ENCODE results near the gene FNBP1. TPM values are rescaled to one million over a fixed set of nuclear protein-coding genes. Genes with fewer than 3 reads are reported as not detected.
A peak's percentile ranks its signal among the peaks of the same experiment; 100 is the strongest.

FNBP1 gene
- total RNA-seq, 1 experiment from 2014 or later, result 43.6 TPM

- H3K36me3 Mint-ChIP-seq, result no peaks in the 10 kb centered on the region
- H3K4me3 Mint-ChIP-seq, result no peak overlapping the region
- no peak overlapping the region for H3K27ac Mint-ChIP-seq
- no peaks in the 10 kb centered on the region for H3K27me3 Mint-ChIP-seq (ENCODE audit: low read depth)
- ATAC-seq (no peak), DNase-seq (ENCODE audit: low spot score) (no peak)
- TF ChIP-seq, protein P1, sequence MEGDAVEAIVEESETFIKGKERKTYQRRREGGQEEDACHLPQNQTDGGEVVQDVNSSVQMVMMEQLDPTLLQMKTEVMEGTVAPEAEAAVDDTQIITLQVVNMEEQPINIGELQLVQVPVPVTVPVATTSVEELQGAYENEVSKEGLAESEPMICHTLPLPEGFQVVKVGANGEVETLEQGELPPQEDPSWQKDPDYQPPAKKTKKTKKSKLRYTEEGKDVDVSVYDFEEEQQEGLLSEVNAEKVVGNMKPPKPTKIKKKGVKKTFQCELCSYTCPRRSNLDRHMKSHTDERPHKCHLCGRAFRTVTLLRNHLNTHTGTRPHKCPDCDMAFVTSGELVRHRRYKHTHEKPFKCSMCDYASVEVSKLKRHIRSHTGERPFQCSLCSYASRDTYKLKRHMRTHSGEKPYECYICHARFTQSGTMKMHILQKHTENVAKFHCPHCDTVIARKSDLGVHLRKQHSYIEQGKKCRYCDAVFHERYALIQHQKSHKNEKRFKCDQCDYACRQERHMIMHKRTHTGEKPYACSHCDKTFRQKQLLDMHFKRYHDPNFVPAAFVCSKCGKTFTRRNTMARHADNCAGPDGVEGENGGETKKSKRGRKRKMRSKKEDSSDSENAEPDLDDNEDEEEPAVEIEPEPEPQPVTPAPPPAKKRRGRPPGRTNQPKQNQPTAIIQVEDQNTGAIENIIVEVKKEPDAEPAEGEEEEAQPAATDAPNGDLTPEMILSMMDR (IDR thresholded peaks at IDR 0.05), result 0 out of 2 replicates have a peak, but pooled peaks have one; percentile 4
- no peak for TF ChIP-seq MXD4 (CRISPR knock-in tag; IDR thresholded peaks at IDR 0.05; ENCODE audit: borderline replicate concordance)
- H3K4me1 Mint-ChIP-seq, result peaks cover 10% of the 10 kb centered on the region; the same call in 1 of the 2 replicates
- ChIA-PET POLR2A (no interaction called here), CTCF (interaction anchor here (0.7 to 1.5 kb wide), 6 partner anchors 9 to 40 kb away, joined by 3 to 14 read pairs (median 4); partner anchors contain the start of gene FNBP1)
- no peaks in the 10 kb centered on the region for H3K9me3 Mint-ChIP-seq
These were observed 15.2 kb upstream of the FNBP1 start for GRCh38 chr9:130058154-130058553.

- CTCF ChIA-PET, result interaction anchor here (1.8 kb wide), 1 partner anchor 10 kb away, joined by 4 read pairs; no protein-coding TSS in a partner anchor
- Mint-ChIP-seq H3K4me3 (peak overlapping the region; percentile 92), H3K36me3 (no peaks in the 10 kb centered on the region), H3K27me3 (ENCODE audit: low read depth) (no peaks in the 10 kb centered on the region), H3K4me1 (peaks cover 26% of the 10 kb centered on the region), H3K27ac (peak overlapping the region; percentile 91; the same call in 1 of the 2 replicates), H3K9me3 (no peaks in the 10 kb centered on the region)
- ATAC-seq (no peak), DNase-seq (ENCODE audit: low spot score) (no peak)
- no peak for TF ChIP-seq SMAD4 (CRISPR knock-in tag; IDR thresholded peaks at IDR 0.05)
- no peak for TF ChIP-seq NR3C1 (CRISPR knock-in tag; conservative IDR thresholded peaks at IDR 0.05; ENCODE audit: low read depth)
- no peak for TF ChIP-seq KAT7 (CRISPR knock-in tag; IDR thresholded peaks at IDR 0.05; ENCODE audit: borderline replicate concordance)
- TF ChIP-seq JUN (CRISPR knock-in tag; IDR thresholded peaks at IDR 0.05), result no peak
- TF ChIP-seq ZNF317 (CRISPR knock-in tag; IDR thresholded peaks at IDR 0.05; ENCODE audit: borderline replicate concordance, low read depth), result no peak
- no peak for TF ChIP-seq PRRX2 (CRISPR knock-in tag; IDR thresholded peaks at IDR 0.05)
- POLR2A ChIA-PET, result no interaction called here
These were observed 11.8 kb upstream of the FNBP1 start for GRCh38 chr9:130054820-130055219.

DNA sequence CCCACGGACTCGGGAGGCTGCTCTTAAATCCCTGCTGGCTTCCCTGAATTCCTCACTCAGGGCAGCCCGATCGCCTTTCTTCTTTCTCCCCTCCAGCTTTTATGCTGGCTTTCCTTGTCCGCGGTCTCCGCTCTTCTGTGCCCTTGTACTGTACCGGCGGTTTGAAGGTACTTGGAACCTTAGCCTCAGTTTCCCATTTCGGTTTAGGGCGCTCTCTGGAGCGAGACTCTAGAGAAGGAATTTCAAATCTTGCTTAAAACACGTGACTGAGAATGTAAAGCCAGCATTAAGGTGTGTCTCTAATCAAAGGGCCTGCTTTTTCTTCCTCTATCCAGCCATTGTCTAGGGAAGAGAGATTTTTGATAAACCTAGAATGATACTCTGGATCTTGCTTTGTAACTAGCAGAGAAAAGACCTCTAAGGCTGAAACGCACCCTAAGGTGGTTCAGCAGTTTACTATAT lies 11.4 kb upstream of the FNBP1 start:
- no peak for TF ChIP-seq SMAD4 (CRISPR knock-in tag; IDR thresholded peaks at IDR 0.05)
- TF ChIP-seq, protein P2, sequence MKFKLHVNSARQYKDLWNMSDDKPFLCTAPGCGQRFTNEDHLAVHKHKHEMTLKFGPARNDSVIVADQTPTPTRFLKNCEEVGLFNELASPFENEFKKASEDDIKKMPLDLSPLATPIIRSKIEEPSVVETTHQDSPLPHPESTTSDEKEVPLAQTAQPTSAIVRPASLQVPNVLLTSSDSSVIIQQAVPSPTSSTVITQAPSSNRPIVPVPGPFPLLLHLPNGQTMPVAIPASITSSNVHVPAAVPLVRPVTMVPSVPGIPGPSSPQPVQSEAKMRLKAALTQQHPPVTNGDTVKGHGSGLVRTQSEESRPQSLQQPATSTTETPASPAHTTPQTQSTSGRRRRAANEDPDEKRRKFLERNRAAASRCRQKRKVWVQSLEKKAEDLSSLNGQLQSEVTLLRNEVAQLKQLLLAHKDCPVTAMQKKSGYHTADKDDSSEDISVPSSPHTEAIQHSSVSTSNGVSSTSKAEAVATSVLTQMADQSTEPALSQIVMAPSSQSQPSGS (CRISPR knock-in tag; IDR thresholded peaks at IDR 0.05; ENCODE audit: borderline replicate concordance, low read depth), result no peak
- 0 out of 2 replicates have a peak, but pooled peaks have one; percentile 11 for TF ChIP-seq USF1 (CRISPR knock-in tag; IDR thresholded peaks at IDR 0.05)
- no peak for TF ChIP-seq EMX1 (CRISPR knock-in tag; IDR thresholded peaks at IDR 0.05)
- no peaks in the 10 kb centered on the region for H3K36me3 Mint-ChIP-seq
- peaks cover 29% of the 10 kb centered on the region for H3K4me1 Mint-ChIP-seq
- H3K9me3 Mint-ChIP-seq, result no peaks in the 10 kb centered on the region
- POLR2A ChIA-PET, result interaction anchor here (1.0 kb wide), 1 partner anchor 220 kb away, joined by 4 read pairs; no protein-coding TSS in a partner anchor
- DNase-seq (ENCODE audit: low spot score) (no peak), ATAC-seq (peak; percentile 9; the same call in 1 of the 2 replicates)
- peak overlapping the region; percentile 91 for H3K27ac Mint-ChIP-seq
- peak overlapping the region; percentile 92 for H3K4me3 Mint-ChIP-seq
- no peaks in the 10 kb centered on the region for H3K27me3 Mint-ChIP-seq (ENCODE audit: low read depth)
- CTCF ChIA-PET, result interaction anchor here (1.1 to 1.8 kb wide), 4 partner anchors 10 to 379 kb away, joined by 4 to 5 read pairs (median 4); no protein-coding TSS in a partner anchor

DNA sequence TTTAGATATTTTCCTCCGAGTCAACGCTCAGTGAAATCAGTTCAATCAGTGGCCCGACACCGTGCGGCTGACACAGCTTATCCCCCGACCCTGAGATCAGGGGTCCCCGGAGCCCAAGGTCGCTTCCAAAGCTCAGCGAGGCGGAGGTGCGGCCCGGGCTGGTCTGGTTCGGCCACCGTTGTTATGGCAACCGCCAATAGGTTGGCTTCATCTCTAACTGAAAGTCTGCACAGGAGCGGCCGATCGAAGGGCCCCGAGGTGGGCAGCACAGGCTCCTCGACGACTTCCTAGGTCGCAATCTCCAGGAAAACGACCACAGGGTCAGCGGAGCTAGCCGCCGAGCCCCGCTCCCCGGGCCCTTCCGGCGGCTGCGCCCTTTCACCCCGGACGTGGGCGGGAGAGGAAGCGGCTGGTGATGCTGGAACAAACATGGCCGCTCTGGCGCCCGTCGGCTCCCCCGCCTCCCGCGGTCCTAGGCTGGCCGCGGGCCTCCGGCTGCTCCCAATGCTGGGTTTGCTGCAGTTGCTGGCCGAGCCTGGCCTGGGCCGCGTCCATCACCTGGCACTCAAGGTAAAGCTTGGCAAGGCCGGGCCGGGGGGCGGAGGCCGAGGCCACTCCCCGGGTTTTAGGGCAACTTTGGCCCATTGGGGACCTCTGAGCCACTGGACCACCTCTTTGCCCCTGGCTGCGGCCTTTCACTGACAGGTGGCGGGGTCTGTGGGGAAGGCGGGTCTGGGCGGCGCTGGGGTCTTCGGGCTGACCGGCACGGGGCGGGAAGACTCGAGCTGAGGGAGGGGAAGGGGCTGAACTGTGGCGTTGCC lies 10.7 kb upstream of the FNBP1 start, which contains the start of gene GPR107:
TSS of gene GPR107 (plus strand) at position 403 of the 821 bp plus-strand sequence. CDS start at position 430, 27 bp downstream.
- peak within 1 kb of the TSS; percentile 91 for H3K27ac Mint-ChIP-seq
- no peaks in the 10 kb centered on the region for H3K27me3 Mint-ChIP-seq (ENCODE audit: low read depth)
- no peaks in the 10 kb centered on the region for H3K9me3 Mint-ChIP-seq
- peak within 1 kb of the TSS; percentile 92 for H3K4me3 Mint-ChIP-seq
- POLR2A ChIA-PET, result interaction anchor here (0.7 to 1.0 kb wide), 2 partner anchors 8 to 219 kb away, joined by 4 read pairs; no protein-coding TSS in a partner anchor
- H3K36me3 Mint-ChIP-seq, result no peaks in the 10 kb centered on the region
- CTCF ChIA-PET, result interaction anchor here (0.7 to 1.8 kb wide), 9 partner anchors 11 to 380 kb away, joined by 3 to 5 read pairs (median 4); partner anchors contain the start of gene FNBP1
- ATAC-seq (peak; percentile 88), DNase-seq (ENCODE audit: low spot score) (peak; percentile 74)
- peaks cover 34% of the 10 kb centered on the region for H3K4me1 Mint-ChIP-seq
- TF ChIP-seq, protein P3, sequence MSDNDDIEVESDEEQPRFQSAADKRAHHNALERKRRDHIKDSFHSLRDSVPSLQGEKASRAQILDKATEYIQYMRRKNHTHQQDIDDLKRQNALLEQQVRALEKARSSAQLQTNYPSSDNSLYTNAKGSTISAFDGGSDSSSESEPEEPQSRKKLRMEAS (CRISPR knock-in tag; IDR thresholded peaks at IDR 0.05), result peak; percentile 41; the same call in 1 of the 2 replicates
- TF ChIP-seq GABPB1 (CRISPR knock-in tag; IDR thresholded peaks at IDR 0.05) (0 out of 2 replicates have a peak, but pooled peaks have one; percentile 29), FOXP1 (CRISPR knock-in tag; IDR thresholded peaks at IDR 0.05; ENCODE audit: borderline replicate concordance) (peak; percentile 18; the same call in 1 of the 2 replicates), MLX (CRISPR knock-in tag; IDR thresholded peaks at IDR 0.05) (0 out of 2 replicates have a peak, but pooled peaks have one; percentile 44), CREM (CRISPR knock-in tag; IDR thresholded peaks at IDR 0.05) (0 out of 2 replicates have a peak, but pooled peaks have one; percentile 57), E2F5 (CRISPR knock-in tag; IDR thresholded peaks at IDR 0.05) (0 out of 2 replicates have a peak, but pooled peaks have one; percentile 58)
- TF ChIP-seq, protein P4, sequence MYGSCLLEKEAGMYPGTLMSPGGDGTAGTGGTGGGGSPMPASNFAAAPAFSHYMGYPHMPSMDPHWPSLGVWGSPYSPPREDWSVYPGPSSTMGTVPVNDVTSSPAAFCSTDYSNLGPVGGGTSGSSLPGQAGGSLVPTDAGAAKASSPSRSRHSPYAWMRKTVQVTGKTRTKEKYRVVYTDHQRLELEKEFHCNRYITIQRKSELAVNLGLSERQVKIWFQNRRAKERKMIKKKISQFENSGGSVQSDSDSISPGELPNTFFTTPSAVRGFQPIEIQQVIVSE (CRISPR knock-in tag; IDR thresholded peaks at IDR 0.05; ENCODE audit: borderline replicate concordance), result no peak
